Measurements from ENCODE around the gene SH2D6.
"Not testable (repeated sequence)": the region's sequence is repeated elsewhere in the genome, so short reads cannot be mapped to it uniquely, and the experiment has no call there.

SH2D6 gene

DNA sequence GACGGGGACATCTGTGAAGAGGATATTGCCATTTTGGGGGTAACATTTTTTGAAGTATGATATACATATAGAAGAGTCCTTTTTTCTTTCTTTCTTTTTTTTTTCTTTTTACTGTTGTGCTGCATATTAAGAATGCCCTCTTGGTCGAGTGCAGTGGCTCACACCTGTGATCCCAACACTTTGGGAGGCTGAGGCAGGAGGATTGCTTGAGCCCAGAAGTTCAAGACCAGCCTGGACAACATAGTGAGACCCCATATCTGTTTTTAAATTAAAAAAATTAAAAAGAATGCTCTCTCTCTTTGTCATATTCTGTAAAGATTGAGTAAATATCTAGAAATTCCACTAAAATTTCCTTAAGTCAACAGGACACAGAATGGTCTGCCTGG, 3.6 kb downstream of the SH2D6 start:
- no peak for DNase-seq

DNA sequence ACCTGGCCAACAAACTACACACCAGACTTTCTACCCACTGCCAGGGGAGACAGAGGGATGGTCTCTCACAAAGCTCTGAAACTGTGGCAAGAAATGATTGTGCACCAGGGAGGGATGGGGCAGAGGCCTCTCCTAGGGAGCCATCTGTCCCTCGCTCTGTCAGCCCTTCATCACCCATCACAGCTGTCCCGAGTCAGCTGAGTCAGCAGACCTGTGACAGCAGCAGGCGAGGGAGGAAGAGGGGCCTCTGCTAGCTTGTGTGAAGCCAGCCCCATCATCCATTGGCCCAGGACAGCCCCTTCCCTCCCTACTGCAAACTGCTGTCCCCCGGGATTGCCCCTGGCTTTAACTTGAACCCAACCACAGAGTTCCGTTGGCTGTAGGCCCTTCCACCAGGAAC, 5.0 kb downstream of the SH2D6 start:
- DNase-seq: no peak

DNA sequence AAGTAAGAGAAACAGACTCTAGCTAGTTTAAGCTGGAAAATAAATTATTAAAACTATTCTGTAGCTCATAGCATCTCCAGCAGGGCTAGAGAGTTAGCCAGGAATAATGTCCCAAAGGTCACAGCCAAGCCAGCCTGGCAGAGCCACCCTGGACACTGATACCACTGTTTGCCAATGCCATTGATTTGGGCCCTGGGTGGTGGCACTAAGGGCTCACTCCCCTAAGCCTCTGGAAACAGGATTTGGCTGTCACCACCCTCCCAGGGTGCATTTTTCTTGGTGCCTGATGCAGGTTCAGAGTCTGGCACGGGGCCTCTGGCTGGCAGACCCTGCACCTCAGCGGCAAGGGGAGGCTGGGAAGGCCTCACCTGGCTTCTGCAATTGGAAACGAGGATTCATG, 7.1 kb downstream of the SH2D6 start:
- no peak for DNase-seq

DNA sequence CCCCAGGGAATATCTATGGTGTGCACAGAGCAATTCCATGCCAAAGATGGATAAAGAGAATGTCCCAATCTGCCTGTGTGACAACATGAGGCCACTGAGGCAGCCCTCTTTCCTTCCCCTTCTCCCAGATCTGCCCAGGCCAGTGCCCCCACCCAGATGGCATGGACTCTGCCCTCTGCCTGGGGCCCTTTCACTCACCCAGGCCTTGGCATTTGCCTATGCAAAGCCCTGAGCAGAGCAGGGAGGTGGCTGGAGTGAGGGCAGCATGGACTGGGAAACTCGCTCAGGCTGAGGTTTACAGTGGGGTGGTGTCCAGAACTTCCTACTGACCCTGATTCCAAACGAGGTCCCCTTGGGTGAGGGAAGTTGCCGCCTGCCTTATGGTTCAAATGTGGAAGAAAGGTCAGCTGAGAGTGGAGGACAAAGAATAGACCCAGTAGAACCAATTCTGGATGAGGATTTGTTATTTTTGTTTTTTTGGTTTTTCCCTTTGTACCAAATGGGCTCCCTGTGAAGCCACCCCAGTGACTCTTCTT, 8.9 kb downstream of the SH2D6 start:
- DNase-seq: no peak

DNA sequence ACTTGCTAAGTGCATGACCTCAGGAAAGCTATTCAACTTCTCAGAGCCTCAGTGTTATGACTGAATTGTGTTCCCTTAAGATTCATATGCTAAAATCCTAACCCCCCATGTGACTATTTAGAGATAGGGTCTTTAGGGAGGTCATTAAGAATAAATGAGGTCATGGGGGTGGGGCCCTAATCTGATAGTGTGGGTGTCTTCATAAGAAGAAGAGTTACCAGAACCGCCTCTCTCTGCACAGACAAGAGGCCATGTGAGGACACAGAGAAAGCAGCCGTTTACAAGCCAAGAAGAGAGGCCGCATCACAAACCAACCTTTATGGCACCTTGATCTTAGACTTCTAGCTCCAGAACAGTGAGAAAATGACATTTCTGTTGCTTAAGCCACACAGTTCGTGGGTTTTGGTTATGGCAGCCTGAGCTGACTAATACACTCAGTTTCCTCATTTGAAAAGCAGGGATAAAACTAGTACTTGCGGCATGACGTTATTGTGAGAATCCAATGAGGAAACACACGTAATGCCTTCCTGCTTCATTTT, 9.9 kb downstream of the SH2D6 start:
- DNase-seq: no peak

DNA sequence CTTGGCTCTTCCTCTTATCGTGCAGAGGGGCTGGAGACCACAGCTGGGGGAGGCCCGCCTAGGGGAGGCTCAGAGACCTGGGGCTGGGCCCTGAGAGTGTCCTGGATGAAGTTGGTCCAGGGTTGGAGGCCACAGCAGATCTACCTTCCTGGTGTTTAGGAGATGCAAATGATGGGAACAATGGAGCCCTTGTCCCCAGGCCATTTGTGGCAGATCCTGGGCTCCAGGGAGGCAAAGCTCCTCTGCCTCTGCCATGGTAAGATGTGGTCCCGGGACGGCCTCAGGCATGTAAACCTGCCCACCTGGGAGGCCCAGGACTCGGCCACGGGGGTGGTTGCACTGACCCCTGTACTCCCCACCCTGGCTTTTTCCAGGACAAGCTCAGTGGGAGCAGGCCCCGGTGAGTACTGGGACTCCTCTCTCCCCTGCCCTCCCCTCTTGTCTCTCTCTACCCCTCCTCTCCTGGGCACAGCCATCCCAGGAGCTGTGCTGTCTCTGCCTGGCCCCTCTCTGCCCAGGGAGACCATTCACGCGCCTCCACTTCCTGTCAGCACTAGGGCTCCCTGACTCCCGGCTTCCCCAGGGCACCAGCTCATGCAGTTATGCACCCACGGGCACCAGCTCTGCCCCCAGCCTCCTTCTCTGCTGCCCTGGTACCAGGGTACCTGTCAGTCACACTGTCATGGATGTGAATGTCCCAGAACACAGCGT, 10.9 kb downstream of the SH2D6 start:
- DNase-seq: no peak

DNA sequence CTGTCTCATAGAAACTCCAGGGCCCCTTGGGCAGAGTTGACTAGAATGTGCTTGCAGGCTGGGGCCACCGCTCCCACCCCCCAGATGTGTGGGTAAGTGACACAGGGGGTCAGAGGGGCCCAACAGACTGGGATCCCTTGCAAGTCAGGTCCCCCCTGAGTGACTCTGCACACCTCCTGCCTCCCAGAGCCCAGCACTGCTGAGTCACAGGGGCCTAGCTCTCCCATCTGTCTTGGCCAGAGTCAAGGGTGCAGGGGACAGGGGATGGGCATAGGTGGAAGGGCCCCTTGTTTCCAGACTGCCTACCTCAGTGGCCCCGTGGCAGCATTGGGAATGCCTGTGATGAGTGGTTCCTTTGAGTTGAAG, 11.4 kb downstream of the SH2D6 start:
- DNase-seq: no peak

DNA sequence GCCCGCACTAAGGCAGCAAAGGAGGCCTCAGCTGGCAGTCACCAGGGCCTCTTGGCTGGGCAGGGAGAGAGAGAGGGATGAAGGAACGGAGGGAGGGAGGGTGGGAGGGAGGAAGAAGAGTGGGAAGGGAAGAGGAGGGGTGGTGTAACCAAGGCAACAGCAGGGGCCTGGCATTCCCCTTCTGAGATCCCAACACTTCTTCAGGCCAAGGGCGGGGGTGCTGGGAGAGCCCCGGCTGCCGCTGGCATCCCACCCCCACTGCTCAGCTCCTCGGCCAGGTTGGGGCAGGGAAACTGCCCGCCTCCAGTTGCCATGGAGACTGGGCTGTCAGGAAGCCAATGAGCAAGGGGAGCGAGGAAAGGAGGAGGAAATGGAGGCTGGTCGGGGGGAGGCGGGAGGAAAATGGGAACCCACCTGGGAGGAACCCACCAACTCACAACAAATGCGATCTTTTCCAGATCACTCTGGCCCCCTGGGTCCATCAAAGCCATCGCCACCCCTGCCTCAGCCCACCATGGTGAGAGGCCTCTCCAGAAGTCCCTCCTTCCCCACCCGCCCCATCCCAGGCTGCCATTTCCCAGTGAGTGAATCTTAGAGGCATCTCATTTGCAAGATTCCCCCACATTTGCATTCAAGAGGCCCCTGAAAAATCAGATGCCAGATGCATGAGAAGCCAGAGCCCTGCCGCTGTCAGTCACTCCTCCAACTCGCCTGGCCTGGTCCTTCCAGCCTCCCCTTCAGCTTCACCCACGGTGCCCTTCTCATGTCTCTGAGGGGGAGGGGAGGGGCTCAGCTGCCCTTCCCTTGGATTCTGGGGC, 12.4 kb downstream of the SH2D6 start:
- no peak for DNase-seq

DNA sequence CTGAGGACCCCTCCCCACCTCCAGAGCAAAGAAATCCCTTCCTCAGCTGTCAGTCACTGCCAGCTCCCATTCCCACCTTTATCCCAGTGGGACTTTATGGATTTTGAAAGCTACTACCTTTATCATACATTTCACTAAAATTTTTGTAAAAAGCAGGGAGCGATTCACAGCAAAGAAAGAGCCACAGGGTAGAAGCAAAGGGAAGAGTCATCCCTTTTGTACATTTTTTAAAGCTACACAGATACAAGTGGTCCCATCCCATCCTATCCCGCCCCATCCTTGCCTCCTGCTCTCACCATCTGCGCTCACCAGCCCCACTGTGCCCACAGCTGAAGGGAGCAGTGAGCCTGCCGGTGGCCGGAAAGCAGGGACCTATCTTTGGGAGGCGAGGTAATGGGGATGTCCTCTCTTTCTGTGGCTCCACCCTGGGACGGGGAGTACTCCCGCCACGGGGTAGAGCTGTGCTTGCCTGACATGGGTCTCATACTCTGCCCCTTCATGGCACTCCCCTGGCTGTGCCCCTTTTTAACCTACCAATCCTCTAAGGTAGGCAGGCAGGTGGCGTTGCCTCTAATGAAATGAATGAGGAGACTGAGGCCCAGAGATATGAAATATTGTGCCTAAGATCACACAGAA, 13.2 kb downstream of the SH2D6 start:
- no peak for DNase-seq

DNA sequence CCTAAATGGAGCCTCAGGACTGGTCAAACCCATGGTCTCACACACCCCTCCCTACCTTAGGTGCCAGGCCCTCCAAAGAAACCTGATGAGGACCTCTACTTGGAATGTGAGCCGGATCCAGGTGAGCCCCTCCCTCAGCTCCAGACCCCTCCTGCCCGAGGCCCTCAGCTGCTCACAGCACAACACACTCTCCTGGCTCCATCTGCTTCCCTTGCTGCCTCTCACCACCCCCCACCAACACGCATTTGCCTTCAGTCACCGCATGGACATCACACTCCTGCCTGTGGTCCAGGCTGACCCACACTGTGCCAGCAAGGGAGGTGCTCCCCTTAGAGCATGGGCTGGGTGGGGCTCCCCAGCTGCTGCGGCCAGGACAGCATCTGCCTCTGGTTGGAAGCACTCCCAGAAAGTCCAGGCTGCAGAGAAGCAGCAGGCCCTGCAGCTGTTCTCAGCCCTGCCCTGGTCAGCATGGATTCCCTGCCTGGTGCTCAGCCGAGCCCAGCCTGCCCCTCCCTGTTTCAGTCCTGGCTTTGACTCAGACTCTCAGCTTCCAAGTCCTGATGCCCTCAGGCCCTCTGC, 15.1 kb downstream of the SH2D6 start:
- DNase-seq: no peak

DNA sequence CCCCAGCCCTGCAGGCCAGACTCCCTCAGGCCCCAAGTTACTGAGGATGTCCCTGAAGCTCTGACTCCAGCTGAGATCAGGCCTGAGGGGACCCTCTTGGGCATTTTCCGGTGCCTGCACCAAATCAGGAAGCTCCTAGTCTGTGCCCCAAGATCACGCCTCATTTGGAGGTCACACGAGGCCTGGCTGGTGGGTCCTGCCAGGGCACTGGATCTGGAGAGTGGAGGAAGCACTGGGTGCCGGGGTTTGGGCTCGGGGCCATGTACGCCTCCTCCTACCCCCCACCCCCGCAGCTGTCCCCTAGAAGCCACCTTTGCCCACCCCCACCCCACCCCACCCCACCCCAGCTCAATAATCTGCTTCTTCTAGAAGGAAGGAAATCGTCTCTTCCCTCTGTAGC, 16.2 kb downstream of the SH2D6 start:
- DNase-seq: no peak

DNA sequence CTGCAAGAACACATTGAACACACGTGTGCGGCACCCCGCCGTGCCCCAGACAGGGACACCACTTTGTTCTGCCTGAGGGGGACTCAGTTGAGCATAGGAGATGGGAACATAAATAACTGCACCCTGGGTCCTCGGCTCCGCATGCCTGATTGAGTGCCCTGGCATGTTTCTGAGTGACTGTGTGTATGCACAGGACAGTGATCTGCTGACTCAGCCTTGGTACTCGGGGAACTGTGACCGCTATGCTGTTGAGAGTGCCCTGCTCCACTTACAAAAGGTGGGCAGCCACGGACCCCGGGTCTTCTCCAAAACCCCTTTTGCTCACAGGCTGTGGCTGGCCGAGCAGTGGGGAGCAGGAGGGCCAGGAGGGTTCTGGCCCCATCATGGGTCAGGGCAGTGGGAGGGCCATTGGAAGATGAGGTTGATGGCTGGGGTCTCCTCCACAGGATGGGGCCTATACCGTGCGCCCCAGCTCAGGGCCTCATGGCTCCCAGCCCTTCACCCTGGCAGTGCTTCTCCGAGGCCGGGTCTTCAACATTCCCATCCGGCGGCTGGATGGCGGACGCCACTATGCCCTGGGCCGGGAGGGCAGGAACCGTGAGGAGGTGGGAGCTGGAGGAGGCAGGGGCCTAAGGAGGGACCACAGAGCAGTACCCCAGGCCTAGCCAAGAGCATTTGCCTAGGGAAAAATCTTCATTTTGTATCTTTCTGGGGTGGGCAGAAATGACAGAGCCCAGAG, 16.9 kb downstream of the SH2D6 start:
- DNase-seq: no peak

DNA sequence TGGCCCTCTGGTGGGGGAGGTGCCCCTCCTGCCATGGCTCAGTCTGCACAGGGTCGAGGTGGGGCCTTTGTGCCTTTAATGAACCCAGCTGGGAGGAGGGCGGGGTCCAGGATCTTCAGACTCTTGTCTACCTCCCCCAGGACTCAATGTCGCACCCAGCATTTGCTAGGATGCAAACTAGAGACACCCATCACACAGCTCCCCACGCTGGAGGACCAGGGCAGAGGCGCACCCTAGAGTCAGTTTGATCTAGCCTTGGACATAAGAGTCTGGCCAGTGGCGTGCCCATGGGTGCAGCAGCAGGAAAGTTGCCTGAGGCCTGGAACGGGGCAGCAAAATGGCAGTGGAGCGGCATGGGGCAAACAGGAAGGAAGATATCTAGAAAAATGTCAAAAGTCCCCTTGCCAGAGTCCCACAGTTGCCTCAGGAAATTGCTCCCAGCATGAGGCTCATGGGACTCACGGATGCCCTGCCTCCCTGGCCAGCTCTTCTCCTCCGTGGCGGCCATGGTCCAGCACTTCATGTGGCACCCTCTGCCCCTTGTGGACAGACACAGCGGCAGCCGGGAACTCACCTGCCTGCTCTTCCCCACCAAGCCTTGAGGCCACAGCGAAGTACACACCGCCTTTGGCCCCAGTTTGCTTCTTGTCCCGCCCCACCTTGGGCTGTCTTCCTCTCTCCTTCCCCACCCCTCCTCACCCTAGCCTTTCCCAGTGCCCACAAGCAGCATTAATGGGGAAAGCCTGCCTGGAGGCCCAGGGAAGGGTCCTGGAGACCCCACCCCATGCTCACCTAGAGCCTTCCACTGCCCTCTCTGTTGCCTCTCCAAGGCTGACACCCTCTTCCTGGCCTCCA, 17.7 kb downstream of the SH2D6 start:
- no peak for DNase-seq

DNA sequence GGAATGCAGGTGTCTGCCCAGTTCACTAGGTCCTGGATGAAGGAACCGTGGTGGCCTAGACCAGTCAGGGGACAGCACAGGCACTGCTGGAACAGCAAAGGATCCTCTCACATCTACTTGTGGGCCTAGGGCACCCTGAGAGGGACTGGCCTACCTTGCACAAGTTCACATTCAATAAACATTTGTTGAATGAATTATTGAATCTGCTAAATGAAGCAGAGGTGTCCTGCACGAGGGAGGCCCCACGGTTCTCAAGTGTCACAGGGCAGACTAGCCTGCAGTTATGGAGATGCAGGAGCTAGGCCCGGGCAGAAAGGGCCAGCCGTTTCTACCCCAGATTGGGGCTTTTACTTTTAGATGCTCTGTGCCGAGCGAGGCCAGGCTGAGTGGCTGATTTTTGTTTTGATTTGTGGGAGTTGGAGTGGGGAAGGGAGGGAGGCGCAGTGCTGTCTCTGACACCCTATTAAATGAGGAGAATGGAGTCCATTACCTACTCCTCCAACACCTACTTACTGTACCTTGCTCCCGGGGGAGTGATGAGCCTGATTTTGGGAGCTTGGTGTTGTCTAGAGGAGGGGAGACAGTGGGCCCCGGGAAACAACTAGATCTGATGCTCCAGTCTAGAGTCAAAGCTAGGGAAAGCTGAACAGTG, 18.4 kb downstream of the SH2D6 start:
- DNase-seq: no peak

DNA sequence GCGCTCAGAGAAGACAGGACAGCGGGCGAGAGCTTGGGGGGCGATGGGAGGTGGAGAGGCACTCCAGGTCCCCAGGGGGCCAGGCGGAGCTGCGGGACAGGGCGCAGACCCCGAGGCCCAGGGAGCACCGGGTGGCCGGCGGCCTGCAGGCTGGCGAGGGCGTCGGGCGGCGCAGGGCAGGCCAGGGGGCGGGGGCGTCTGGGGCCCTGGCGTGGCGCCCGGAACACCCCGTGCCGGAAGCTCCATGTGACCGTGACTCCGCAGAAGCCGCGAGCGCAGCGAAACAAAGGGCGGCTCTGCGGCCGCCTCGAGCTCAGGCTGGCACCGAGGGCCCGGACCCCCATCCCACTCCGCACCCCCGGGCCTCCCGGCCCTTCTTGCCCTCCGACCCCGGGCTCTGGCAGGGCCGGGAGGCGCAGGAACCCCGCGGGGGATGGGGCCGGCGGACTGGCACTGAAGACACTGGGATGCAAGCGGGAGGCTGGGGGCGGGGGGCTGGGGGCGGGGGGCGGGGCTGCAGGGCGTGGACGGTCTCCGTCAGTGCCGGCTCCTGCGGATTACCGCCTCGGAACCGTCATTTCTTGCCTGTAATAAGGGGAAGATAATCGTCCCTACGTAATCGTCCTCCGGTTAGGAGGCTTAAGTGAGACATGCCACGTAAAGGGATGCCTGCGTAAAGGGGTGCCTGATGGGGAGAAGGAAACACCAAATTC, 19.1 kb downstream of the SH2D6 start:
- peak; percentile 67 for DNase-seq

DNA sequence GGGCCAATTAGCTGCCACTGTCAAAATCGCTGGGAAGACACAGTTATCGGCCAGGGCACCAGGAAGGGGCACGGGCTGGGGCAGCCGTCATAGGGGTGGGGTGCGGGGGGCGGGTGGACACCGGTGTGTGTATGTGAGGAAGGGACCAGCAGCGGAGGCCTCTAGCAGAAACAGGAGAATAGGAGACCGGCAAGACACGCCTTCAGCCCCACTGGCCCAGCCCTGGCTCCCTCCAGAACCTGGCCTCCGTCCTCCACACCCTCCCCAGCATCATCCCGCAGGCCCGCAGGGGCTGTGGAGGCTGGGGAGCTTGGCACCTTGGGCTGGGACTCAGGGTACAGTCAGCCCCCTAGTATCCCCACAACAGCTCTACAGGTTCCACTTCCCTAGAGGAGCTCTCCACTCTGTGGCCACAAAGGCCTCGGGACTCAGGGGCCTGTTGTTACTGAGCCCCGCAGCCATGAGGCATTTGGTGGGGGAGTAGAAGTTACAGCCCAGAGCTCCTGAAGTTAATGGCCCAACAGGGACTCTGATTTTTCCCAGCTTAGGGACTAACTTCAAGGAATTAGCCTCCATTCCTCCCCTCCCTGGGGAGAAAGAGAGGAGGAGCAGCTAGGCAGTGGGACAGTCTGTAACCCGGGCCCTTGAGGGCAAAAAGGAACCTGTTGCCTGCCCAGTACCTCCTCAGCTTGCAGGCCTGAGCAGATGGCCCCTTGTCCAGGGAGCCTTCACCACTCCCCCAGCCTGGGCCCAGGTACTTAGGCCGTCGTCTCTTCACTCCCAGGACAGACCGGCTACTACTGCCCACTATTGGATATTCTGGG, 19.9 kb downstream of the SH2D6 start:
- DNase-seq: no peak

DNA sequence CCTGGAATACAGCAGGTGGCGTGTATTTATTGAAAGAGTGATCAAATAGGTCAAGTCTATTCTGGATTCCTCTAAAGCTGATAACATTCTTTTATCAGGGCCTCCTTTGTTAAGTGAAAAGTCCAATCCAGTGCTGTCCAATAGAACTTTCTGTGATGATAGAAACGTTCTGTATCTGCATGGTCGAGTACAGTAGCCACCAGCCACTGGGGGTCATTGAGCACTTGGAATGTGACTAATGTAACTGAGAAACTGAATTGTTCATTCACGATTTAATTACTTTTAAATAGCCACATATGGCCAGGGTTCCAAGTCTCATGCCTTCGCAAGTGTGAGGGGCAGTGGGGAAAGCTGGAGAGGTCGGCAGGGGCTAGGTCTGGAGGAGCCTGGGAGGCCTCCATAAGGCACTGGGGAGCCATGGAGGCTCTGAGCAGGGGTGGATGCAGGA, 20.5 kb downstream of the SH2D6 start:
- DNase-seq: no peak

DNA sequence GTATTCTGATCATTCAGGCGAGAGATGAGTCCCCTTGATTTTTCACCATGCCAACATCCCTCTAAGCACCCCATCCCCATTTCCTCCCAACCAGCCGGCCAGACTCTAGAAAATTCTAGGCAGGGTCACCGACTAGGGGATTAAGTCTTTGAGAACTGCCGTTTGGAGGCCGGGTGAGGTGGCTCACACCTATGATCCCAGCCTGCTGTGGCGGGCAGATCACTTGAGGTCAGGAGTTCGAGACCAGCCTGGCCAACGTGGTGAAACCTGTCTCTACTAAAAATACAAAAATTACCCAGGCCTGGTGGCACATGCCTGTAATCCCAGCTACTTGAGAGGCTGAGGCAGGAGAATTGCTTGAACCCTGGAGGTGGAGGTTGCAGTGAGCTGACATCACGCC, 21.1 kb downstream of the SH2D6 start:
- not testable (repeated sequence) for DNase-seq

DNA sequence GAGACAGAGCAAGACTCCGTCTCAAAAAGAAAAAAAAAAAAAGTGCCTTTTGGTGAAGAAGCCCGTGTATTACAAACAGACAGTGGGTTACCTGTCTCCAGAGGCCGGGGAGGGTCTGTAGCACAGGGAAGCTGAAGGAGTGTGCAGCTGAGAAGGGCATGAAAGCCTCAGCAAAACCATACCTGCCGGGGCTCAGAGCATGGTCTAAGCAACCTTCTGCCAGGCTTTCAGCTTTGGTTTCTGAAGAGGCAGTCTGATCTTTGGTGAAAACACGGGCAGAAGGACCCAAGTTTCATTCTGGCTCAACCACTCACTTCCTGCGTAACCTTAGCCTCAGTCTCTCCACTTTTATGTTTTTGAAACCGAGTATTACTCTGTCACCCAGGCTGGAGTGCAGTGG, 21.5 kb downstream of the SH2D6 start:
- no peak for DNase-seq

Measured in stimulated activated CD4-positive, alpha-beta T cell treated with anti-CD3 and anti-CD28 coated beads, Interleukin-12 subunit alpha, Interleukin-12 subunit beta, amount 100 ng/mL, for 4 hours (primary cell).